Measurements from ENCODE around the gene MVD. TPM values are rescaled to one million over a fixed set of nuclear protein-coding genes. Genes with fewer than 3 reads are reported as not detected.
A peak's percentile ranks its signal among the peaks of the same experiment; 100 is the strongest.

MVD gene
- total and polyA plus RNA-seq, 2 of the 4 experiments (the other 2 are of a cell fraction): 18.3 to 28.4 TPM

DNA sequence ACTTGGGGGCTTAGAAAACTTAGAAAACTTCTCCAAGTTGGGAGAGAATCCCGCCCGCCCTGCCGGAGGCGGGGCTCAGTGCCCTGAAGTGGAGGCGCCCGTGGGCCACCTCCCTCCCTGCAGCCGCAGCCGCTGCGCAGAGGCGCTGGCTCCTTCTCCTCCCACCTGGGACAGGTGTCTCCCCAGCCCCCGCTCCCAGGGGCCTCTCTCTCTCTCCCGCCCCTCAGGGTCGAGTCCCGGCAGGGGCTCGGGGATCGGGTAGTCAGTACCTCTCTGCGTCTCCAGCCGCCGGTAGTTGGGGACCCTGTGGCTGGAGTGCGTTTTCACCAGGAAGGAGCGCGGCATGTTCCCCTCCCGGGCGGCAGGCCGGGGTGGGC is 23.2 kb upstream of the MVD start:
- Histone ChIP-seq H2AFZ (replicated peaks; ENCODE audit: low read length, poor library complexity) (peak overlapping the region; percentile 86), H3K4me3 (ENCODE audit: insufficient read depth, low read depth, low read length) (peak overlapping the region; percentile 43), H3K9ac (ENCODE audit: low read depth, low read length) (no peak overlapping the region), H4K20me1 (ENCODE audit: insufficient read depth, low read length) (peaks cover 7% of the 10 kb centered on the region; the same call in 1 of the 2 replicates), H2AK9ac (replicated peaks; ENCODE audit: low read depth, low read length, poor library complexity) (no peak overlapping the region), H2BK20ac (ENCODE audit: low read depth, low read length) (no peak overlapping the region), H3K79me1 (ENCODE audit: low read depth in 1 of 2, low read length in 2 of 2) (no peaks in the 10 kb centered on the region), H3K9me3 (ENCODE audit: control insufficient read depth, insufficient read depth, low read length) (no peaks in the 10 kb centered on the region), H3K27ac (ENCODE audit: insufficient read depth, low read length) (no peak overlapping the region), H3K14ac (replicated peaks; ENCODE audit: low read depth, low read length) (no peak overlapping the region), H3K4me2 (ENCODE audit: low read depth, low read length) (peak overlapping the region; percentile 58), H3K23ac (ENCODE audit: low read depth, low read length) (no peak overlapping the region), H2BK120ac (ENCODE audit: low read depth, low read length) (no peak overlapping the region), H3K36me3 (ENCODE audit: control insufficient read depth, insufficient read depth, low read length) (no peaks in the 10 kb centered on the region), H3K9me1 (ENCODE audit: insufficient read depth, low read length) (no peaks in the 10 kb centered on the region), H2BK15ac (ENCODE audit: low read depth, low read length) (no peak overlapping the region), H3K18ac (ENCODE audit: low read depth, low read length) (no peak overlapping the region), H2AK5ac (ENCODE audit: low read depth, low read length) (no peak overlapping the region), H4K8ac (ENCODE audit: low read depth in 2 of 2, low read length in 2 of 2) (no peak overlapping the region), H4K91ac (ENCODE audit: insufficient read depth, low read depth, low read length) (no peak overlapping the region), H3K56ac (ENCODE audit: extremely low read depth, insufficient read depth, low read length) (no peak overlapping the region), H3K4ac (ENCODE audit: low read depth, low read length) (no peak overlapping the region), H3K27me3 (ENCODE audit: control insufficient read depth, insufficient read depth, low read length) (peaks cover 38% of the 10 kb centered on the region), H4K5ac (ENCODE audit: low read depth, low read length) (no peak overlapping the region), H2BK5ac (ENCODE audit: low read depth, low read length, poor library complexity, severe bottlenecking) (no peak overlapping the region), H3K4me1 (ENCODE audit: control insufficient read depth, insufficient read depth, low read length) (peaks cover 7% of the 10 kb centered on the region; the same call in 1 of the 2 replicates)
- TF ChIP-seq POLR2A (IDR thresholded peaks at IDR 0.05; ENCODE audit: low read depth, low read length) (no peak), MAZ (IDR thresholded peaks at IDR 0.05; ENCODE audit: borderline replicate concordance, low read depth, low read length) (no peak), NFE2L2 (IDR thresholded peaks at IDR 0.05; ENCODE audit: low read depth, low read length) (no peak), RFX5 (IDR thresholded peaks at IDR 0.05; ENCODE audit: low read depth, low read length) (no peak), CTCF (conservative IDR thresholded peaks at IDR 0.05; ENCODE audit: low read depth, low read length) (no peak), MAFK (IDR thresholded peaks at IDR 0.05; ENCODE audit: low read depth, low read length) (no peak), CEBPB (IDR thresholded peaks at IDR 0.05; ENCODE audit: low read depth, low read length) (no peak), SMC3 (IDR thresholded peaks at IDR 0.05; ENCODE audit: low read depth, low read length) (no peak), RCOR1 (IDR thresholded peaks at IDR 0.05; ENCODE audit: insufficient replicate concordance, low read length) (no peak), CHD1 (IDR thresholded peaks at IDR 0.05; ENCODE audit: low read depth, low read length) (no peak), MXI1 (IDR thresholded peaks at IDR 0.05; ENCODE audit: borderline replicate concordance, low read depth, low read length) (no peak), RAD21 (IDR thresholded peaks at IDR 0.05; ENCODE audit: low read length) (no peak), FOS (IDR thresholded peaks at IDR 0.05; ENCODE audit: low read depth, low read length) (no peak), BHLHE40 (IDR thresholded peaks at IDR 0.05; ENCODE audit: low read depth, low read length) (no peak)
- TF ChIP-seq, protein P1, sequence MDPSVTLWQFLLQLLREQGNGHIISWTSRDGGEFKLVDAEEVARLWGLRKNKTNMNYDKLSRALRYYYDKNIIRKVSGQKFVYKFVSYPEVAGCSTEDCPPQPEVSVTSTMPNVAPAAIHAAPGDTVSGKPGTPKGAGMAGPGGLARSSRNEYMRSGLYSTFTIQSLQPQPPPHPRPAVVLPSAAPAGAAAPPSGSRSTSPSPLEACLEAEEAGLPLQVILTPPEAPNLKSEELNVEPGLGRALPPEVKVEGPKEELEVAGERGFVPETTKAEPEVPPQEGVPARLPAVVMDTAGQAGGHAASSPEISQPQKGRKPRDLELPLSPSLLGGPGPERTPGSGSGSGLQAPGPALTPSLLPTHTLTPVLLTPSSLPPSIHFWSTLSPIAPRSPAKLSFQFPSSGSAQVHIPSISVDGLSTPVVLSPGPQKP (IDR thresholded peaks at IDR 0.05; ENCODE audit: borderline replicate concordance, low read depth, low read length): no peak
- TF ChIP-seq, protein P2, sequence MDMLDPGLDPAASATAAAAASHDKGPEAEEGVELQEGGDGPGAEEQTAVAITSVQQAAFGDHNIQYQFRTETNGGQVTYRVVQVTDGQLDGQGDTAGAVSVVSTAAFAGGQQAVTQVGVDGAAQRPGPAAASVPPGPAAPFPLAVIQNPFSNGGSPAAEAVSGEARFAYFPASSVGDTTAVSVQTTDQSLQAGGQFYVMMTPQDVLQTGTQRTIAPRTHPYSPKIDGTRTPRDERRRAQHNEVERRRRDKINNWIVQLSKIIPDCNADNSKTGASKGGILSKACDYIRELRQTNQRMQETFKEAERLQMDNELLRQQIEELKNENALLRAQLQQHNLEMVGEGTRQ (IDR thresholded peaks at IDR 0.05; ENCODE audit: low read depth, low read length): no peak
- WGBS, 2 experiments (ENCODE audit: extremely low coverage in 2 of 2, insufficient read length in 1 of 2): 0% methylated on average over 2 of the region's 25 CpGs; no CpG with 5 or more reads in 1 of the 2 experiments
- peak; percentile 47 for ATAC-seq (ENCODE audit: low read depth)
- no TSS peak for BruUV-seq (replicated peaks)
- POLR2A ChIA-PET (ENCODE audit: unreplicated experiment): no interaction called here
- dilution Hi-C loops (cut with HindIII; ENCODE audit: low sequenced_read_pairs, unreplicated experiment): no loop called here
- in situ Hi-C loops (cut with MboI; ENCODE audit: low sequenced_read_pairs): no loop called here
- CTCF ChIA-PET: no interaction called here
- DNase-seq: no peak
- intact Hi-C loops (cut with micrococcal nuclease): loop anchor here (1.0 kb wide), 1 partner anchor 15 kb away; no protein-coding TSS in a partner anchor
